ENCODE results near the gene LCOR.

LCOR gene

DNA sequence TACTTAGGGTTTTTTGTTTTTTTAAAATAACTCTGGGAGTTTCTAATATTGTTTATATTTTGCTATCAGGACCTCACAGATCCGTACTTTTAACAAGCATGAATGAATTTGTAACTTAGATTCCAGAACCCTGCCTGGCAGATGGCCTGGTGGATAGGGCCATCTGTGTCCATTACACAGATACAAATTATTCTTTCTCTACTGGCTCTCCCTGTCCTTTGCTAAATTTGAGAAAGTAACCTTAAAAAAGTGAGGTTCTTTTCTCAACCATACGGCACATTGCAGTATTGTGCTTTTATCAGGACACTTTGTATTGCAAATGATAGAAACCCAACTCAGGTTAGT lies 26.6 kb downstream of the LCOR start:
- ChIA-PET POLR2A (ENCODE audit: low non-redundant PET) (no interaction called here), CTCF (no interaction called here)
- TF ChIP-seq, protein P1, sequence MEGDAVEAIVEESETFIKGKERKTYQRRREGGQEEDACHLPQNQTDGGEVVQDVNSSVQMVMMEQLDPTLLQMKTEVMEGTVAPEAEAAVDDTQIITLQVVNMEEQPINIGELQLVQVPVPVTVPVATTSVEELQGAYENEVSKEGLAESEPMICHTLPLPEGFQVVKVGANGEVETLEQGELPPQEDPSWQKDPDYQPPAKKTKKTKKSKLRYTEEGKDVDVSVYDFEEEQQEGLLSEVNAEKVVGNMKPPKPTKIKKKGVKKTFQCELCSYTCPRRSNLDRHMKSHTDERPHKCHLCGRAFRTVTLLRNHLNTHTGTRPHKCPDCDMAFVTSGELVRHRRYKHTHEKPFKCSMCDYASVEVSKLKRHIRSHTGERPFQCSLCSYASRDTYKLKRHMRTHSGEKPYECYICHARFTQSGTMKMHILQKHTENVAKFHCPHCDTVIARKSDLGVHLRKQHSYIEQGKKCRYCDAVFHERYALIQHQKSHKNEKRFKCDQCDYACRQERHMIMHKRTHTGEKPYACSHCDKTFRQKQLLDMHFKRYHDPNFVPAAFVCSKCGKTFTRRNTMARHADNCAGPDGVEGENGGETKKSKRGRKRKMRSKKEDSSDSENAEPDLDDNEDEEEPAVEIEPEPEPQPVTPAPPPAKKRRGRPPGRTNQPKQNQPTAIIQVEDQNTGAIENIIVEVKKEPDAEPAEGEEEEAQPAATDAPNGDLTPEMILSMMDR (conservative IDR thresholded peaks at IDR 0.05; ENCODE audit: low read depth): no peak
- no peak for DNase-seq (ENCODE audit: low spot score)
- H3K27ac ChIP-seq: no peak overlapping the region

DNA sequence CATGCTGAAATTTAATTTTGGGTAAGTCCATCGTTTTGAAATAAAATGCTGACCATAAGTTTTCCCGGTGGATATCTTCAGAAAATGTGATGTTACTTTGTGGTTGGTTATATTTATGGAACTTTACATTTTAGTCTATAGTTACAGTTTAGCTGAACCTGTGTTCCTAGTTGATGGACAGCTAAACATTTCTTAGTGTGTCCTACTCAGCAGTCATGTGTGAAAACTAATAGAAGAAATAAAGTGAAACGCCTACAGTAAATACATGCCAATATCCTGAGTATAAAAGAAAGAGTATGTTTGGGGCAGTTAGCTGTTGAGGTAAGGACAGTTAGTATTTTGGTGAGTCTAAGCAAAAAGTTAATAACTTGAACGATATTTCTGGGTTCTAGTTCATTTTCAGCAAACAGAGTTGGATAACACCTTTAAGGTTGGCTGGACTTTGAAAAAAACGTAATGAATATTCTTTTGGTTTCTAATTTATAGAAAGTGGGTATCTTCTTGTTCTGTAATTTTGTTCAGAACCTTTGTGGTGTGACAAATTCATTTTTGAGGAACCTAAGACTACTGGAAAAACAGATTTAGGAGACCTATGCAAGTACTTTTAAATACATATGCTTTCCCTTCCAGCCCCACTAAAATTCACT lies 28.7 kb downstream of the LCOR start:
- H3K27ac ChIP-seq: no peak overlapping the region
- TF ChIP-seq, protein P1 (conservative IDR thresholded peaks at IDR 0.05; ENCODE audit: low read depth): no peak
- no peak for DNase-seq (ENCODE audit: low spot score)
- POLR2A ChIA-PET (ENCODE audit: low non-redundant PET): no interaction called here
- CTCF ChIA-PET: no interaction called here

DNA sequence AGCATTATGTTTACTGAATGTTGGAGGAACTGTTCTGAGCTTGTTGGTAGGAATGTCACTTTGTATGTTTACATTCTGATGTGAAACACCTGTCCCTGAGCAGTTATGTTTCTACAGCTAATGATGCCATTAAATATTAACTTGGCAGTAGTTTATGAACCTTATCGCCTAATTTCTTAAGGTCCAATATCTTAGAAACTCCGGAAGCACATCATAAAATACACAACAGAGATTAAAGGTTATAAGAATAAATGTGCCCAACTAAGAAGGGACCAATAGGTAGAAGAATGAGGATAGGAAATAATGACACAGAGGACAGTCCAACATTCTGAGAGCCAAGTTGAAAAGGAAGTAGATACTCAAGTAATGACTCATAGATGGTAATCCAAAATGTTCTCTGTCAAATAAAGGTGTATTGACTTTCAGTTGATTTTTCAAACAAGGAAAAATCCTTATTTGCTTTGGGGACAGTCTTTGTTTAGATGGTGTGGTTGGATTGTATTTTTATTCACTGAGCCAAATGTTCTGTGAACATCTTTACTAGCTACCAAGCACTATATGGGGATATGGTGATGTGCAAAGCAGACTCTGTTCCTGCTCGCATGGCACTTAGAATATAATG lies 31.9 kb downstream of the LCOR start:
- ChIA-PET CTCF (interaction anchor here (0.6 kb wide), 1 partner anchor 8 kb away, joined by 3 read pairs; no protein-coding TSS in a partner anchor), POLR2A (ENCODE audit: low non-redundant PET) (no interaction called here)
- no peak overlapping the region for H3K27ac ChIP-seq
- DNase-seq (ENCODE audit: low spot score): peak; percentile 64
- TF ChIP-seq, protein P1 (conservative IDR thresholded peaks at IDR 0.05; ENCODE audit: low read depth): no peak

DNA sequence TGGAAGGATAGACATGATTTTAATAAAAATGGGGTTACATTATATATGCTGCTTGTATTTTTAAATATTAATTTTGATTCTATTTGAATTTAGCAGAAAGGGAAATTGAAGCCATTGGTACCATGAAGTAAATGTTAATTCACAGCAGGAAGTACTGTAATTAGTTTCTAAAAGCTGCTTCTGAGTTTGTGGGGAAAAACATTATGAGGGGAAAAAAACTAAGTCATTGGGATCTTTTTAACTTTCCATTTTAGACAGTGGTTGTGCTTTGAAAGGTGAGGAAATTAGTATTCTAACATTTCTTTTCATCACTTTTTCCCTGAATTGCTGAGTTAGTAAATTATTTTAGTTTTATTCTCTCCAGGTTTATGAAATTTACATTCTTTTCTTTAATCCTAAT lies 41.0 kb downstream of the LCOR start:
- TF ChIP-seq, protein P1 (conservative IDR thresholded peaks at IDR 0.05; ENCODE audit: low read depth): no peak
- no peak overlapping the region for H3K27ac ChIP-seq
- ChIA-PET CTCF (no interaction called here), POLR2A (ENCODE audit: low non-redundant PET) (no interaction called here)
- DNase-seq (ENCODE audit: low spot score): no peak

DNA sequence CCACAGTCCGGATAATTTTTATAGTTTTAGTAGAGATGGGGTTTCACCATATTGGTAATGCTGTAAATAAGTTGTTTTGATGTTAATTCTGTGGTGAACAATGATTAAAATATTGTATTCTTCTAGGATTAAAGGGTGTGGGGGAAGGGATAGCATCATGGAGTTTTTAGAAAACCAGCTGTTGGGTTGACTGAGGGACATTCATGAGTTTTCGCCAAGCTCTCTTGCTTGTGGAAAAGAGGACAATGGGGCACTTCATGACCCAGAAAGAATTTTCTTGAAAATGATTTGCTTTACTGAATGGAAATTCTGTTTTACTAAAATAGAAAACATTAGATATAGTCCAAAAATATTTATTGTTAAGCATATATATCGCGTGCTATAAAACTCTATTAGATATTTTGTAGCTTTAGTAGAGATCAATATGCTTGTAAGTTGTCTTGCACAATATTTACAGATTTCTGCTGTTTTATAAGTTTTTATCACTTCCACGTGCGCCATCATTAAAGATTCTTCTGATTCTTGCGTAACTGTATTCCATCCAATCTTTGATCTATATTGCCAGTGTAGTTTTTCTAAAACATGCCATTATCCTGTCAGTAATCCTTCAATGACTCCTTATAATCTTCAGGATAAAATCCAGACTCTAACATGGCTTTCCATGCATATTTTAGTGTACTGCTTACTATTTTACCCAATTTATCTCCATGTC lies 41.8 kb downstream of the LCOR start:
- no peak overlapping the region for H3K27ac ChIP-seq
- POLR2A ChIA-PET (ENCODE audit: low non-redundant PET): no interaction called here
- CTCF ChIA-PET: no interaction called here
- no peak for DNase-seq (ENCODE audit: low spot score)
- TF ChIP-seq, protein P1 (conservative IDR thresholded peaks at IDR 0.05; ENCODE audit: low read depth): no peak

DNA sequence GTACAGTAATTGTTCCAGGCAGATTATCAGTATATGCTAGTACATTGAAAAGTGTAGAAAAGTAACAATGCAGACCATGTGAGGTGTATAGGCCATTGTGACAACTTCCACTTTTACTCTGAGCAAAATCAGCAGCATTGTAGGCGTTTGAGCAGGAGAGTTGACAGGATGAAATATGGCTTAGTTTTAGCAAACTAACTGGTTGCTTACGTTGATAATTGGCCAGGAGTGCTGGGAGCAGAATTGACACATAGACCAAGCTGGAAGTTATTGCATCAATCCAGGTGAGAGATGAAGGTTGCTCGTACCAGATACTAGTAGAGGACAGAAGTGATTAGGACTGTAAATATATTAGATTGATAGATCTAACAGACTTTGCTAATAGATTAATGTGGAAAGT lies 46.0 kb downstream of the LCOR start:
- ChIA-PET POLR2A (ENCODE audit: low non-redundant PET) (no interaction called here), CTCF (no interaction called here)
- TF ChIP-seq, protein P1 (conservative IDR thresholded peaks at IDR 0.05; ENCODE audit: low read depth): no peak
- no peak overlapping the region for H3K27ac ChIP-seq
- DNase-seq (ENCODE audit: low spot score): no peak
